ENCODE results near the gene HOOK2.

The HOOK2 gene

DNA sequence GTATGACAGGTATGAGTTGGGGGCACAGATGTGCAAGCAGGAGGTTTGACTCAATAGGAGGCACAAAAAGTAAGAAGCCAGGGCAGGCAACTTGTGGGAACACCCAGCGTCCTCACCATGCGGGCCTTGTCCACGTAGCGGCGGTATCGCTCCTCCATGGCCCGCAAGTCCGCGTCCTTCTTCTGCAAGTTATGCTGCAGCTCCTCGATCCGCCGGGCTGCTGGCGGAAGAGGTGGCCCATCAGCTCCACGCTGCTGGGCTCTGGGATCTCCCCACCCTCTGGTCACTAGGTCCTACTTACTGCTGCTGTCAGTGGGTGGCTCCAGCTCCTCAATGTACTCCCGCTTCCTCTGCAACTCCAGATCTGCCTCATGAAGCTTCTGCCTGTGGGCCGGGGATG, 10.7 kb downstream of the HOOK2 start:
- H3K79me2 ChIP-seq (ENCODE audit: insufficient read depth, low read length), result no peaks in the 10 kb centered on the region
- H3K4me2 ChIP-seq (ENCODE audit: low read depth, low read length, poor library complexity, severe bottlenecking), result no peak overlapping the region
- H4K20me1 ChIP-seq (ENCODE audit: insufficient read depth, low read length, poor library complexity, severe bottlenecking), result no peaks in the 10 kb centered on the region
- H3K9ac ChIP-seq (ENCODE audit: low read depth, low read length, poor library complexity, severe bottlenecking), result no peak overlapping the region
- no peak for TF ChIP-seq EZH2phosphoT487 (IDR thresholded peaks at IDR 0.05; ENCODE audit: borderline replicate concordance)
- TF ChIP-seq CTCF (conservative IDR thresholded peaks at IDR 0.05; ENCODE audit: low read length), result no peak
- H3K27me3 ChIP-seq (ENCODE audit: insufficient read depth, low read length, poor library complexity, severe bottlenecking), result no peaks in the 10 kb centered on the region
- H3F3A ChIP-seq (ENCODE audit: low read depth), result no peaks in the 10 kb centered on the region
- H3K36me3 ChIP-seq (ENCODE audit: insufficient read depth, low read length), result no peaks in the 10 kb centered on the region
- no peak overlapping the region for H3K4me3 ChIP-seq (ENCODE audit: low read length, poor library complexity, severe bottlenecking)
- no peaks in the 10 kb centered on the region for H3K9me2 ChIP-seq (replicated peaks; ENCODE audit: low read depth, low read length)
- no peak overlapping the region for H2AFZ ChIP-seq (ENCODE audit: low read length)
- no peaks in the 10 kb centered on the region for H3K9me3 ChIP-seq (ENCODE audit: insufficient read depth, low read depth, low read length)
- no peaks in the 10 kb centered on the region for H3K4me1 ChIP-seq (ENCODE audit: insufficient read depth, low read length, poor library complexity, severe bottlenecking)

GRCh38 chr19:12763100-12763499, 12.3 kb downstream of the HOOK2 start:
- H3K4me1 ChIP-seq (ENCODE audit: insufficient read depth, low read length, poor library complexity, severe bottlenecking), result no peaks in the 10 kb centered on the region
- H3K4me2 ChIP-seq (ENCODE audit: low read depth, low read length, poor library complexity, severe bottlenecking), result no peak overlapping the region
- no peak overlapping the region for H3K9ac ChIP-seq (ENCODE audit: low read depth, low read length, poor library complexity, severe bottlenecking)
- no peaks in the 10 kb centered on the region for H4K20me1 ChIP-seq (ENCODE audit: insufficient read depth, low read length, poor library complexity, severe bottlenecking)
- no peak overlapping the region for H3K4me3 ChIP-seq (ENCODE audit: low read length, poor library complexity, severe bottlenecking)
- H3K27me3 ChIP-seq (ENCODE audit: insufficient read depth, low read length, poor library complexity, severe bottlenecking), result no peaks in the 10 kb centered on the region
- H3K9me3 ChIP-seq (ENCODE audit: insufficient read depth, low read depth, low read length), result no peaks in the 10 kb centered on the region
- H3F3A ChIP-seq (ENCODE audit: low read depth), result no peaks in the 10 kb centered on the region
- TF ChIP-seq EZH2phosphoT487 (IDR thresholded peaks at IDR 0.05; ENCODE audit: borderline replicate concordance) (no peak), CTCF (conservative IDR thresholded peaks at IDR 0.05; ENCODE audit: low read length) (no peak)
- H3K79me2 ChIP-seq (ENCODE audit: insufficient read depth, low read length), result no peaks in the 10 kb centered on the region
- H3K9me2 ChIP-seq (replicated peaks; ENCODE audit: low read depth, low read length), result no peaks in the 10 kb centered on the region
- H2AFZ ChIP-seq (ENCODE audit: low read length), result no peak overlapping the region
- no peaks in the 10 kb centered on the region for H3K36me3 ChIP-seq (ENCODE audit: insufficient read depth, low read length)

GRCh38 chr19:12759686-12760085, 15.7 kb downstream of the HOOK2 start:
- Histone ChIP-seq H3K9ac (ENCODE audit: low read depth, low read length, poor library complexity, severe bottlenecking) (no peak overlapping the region), H4K20me1 (ENCODE audit: insufficient read depth, low read length, poor library complexity, severe bottlenecking) (no peaks in the 10 kb centered on the region), H3K4me3 (ENCODE audit: low read length, poor library complexity, severe bottlenecking) (no peak overlapping the region), H3K9me2 (replicated peaks; ENCODE audit: low read depth, low read length) (no peaks in the 10 kb centered on the region), H3K4me2 (ENCODE audit: low read depth, low read length, poor library complexity, severe bottlenecking) (no peak overlapping the region), H2AFZ (ENCODE audit: low read length) (no peak overlapping the region), H3K36me3 (ENCODE audit: insufficient read depth, low read length) (no peaks in the 10 kb centered on the region), H3K27me3 (ENCODE audit: insufficient read depth, low read length, poor library complexity, severe bottlenecking) (no peaks in the 10 kb centered on the region), H3K4me1 (ENCODE audit: insufficient read depth, low read length, poor library complexity, severe bottlenecking) (no peaks in the 10 kb centered on the region), H3K79me2 (ENCODE audit: insufficient read depth, low read length) (no peaks in the 10 kb centered on the region), H3K9me3 (ENCODE audit: insufficient read depth, low read depth, low read length) (no peaks in the 10 kb centered on the region), H3F3A (ENCODE audit: low read depth) (no peaks in the 10 kb centered on the region)
- TF ChIP-seq EZH2phosphoT487 (IDR thresholded peaks at IDR 0.05; ENCODE audit: borderline replicate concordance) (no peak), CTCF (conservative IDR thresholded peaks at IDR 0.05; ENCODE audit: low read length) (no peak)
